Measurements from ENCODE around the gene STK32C. TPM values are rescaled to one million over a fixed set of nuclear protein-coding genes. Genes with fewer than 3 reads are reported as not detected.

STK32C gene
- total RNA-seq, 1 donor from 2014 or later: 13.6 TPM

- Mint-ChIP-seq H3K9me3 (ENCODE audit: unreplicated experiment) (no peaks in the 10 kb centered on the region), H3K27me3 (ENCODE audit: low read depth, unreplicated experiment) (peaks cover 14% of the 10 kb centered on the region), H3K4me1 (ENCODE audit: low read depth, unreplicated experiment) (peaks cover 2% of the 10 kb centered on the region), H3K36me3 (ENCODE audit: low read depth, unreplicated experiment) (peaks cover 2% of the 10 kb centered on the region), H3K4me3 (ENCODE audit: unreplicated experiment) (no peak overlapping the region), H3K27ac (ENCODE audit: unreplicated experiment) (no peak overlapping the region)
- peaks cover under 1% of the 10 kb centered on the region for H3K4me1 ChIP-seq (ENCODE audit: insufficient read depth, low read length)
- no peak overlapping the region for H3K9ac ChIP-seq (ENCODE audit: low read length)
- H3K79me2 ChIP-seq (ENCODE audit: insufficient read depth, low read length): no peaks in the 10 kb centered on the region
- H2AFZ ChIP-seq (ENCODE audit: low read depth, low read length): no peak overlapping the region
- TF ChIP-seq CTCF (IDR thresholded peaks at IDR 0.05; ENCODE audit: insufficient read depth, low read depth, low read length): no peak
- no peak for TF ChIP-seq EZH2 (IDR thresholded peaks at IDR 0.05; ENCODE audit: insufficient read depth, low read length)
- no peaks in the 10 kb centered on the region for H3K27me3 ChIP-seq (ENCODE audit: insufficient read depth, low read length)
- no peaks in the 10 kb centered on the region for H4K20me1 ChIP-seq (ENCODE audit: insufficient read depth, low read length)
- H3K4me2 ChIP-seq (ENCODE audit: low read length): no peak overlapping the region
- no peaks in the 10 kb centered on the region for H3K36me3 ChIP-seq (ENCODE audit: insufficient read depth, low read length)
- no peak overlapping the region for H3K27ac ChIP-seq (ENCODE audit: low read depth, low read length)
- DNase-seq (ENCODE audit: low read depth) (no peak), FAIRE-seq (no peak)
- no peak overlapping the region for H3K4me3 ChIP-seq (ENCODE audit: insufficient read depth, low read depth, low read length)
- H3K9me3 ChIP-seq (ENCODE audit: insufficient read depth, low read depth, low read length): no peaks in the 10 kb centered on the region
These were observed 55.8 kb downstream of the STK32C start for GRCh38 chr10:132251928-132252327.

GRCh38 chr10:132250481-132251475, 57.0 kb downstream of the STK32C start:
- Mint-ChIP-seq H3K9me3 (ENCODE audit: unreplicated experiment) (no peaks in the 10 kb centered on the region), H3K36me3 (ENCODE audit: low read depth, unreplicated experiment) (peaks cover 2% of the 10 kb centered on the region), H3K4me3 (ENCODE audit: unreplicated experiment) (no peak overlapping the region), H3K27me3 (ENCODE audit: low read depth, unreplicated experiment) (peaks cover 16% of the 10 kb centered on the region), H3K4me1 (ENCODE audit: low read depth, unreplicated experiment) (peaks cover 2% of the 10 kb centered on the region), H3K27ac (ENCODE audit: unreplicated experiment) (no peak overlapping the region)
- Histone ChIP-seq H3K79me2 (ENCODE audit: insufficient read depth, low read length) (no peaks in the 10 kb centered on the region), H3K9me3 (ENCODE audit: insufficient read depth, low read depth, low read length) (no peaks in the 10 kb centered on the region), H2AFZ (ENCODE audit: low read depth, low read length) (no peak overlapping the region), H3K27me3 (ENCODE audit: insufficient read depth, low read length) (no peaks in the 10 kb centered on the region), H4K20me1 (ENCODE audit: insufficient read depth, low read length) (no peaks in the 10 kb centered on the region), H3K9ac (ENCODE audit: low read length) (no peak overlapping the region), H3K4me2 (ENCODE audit: low read length) (no peak overlapping the region), H3K4me3 (ENCODE audit: insufficient read depth, low read depth, low read length) (no peak overlapping the region), H3K36me3 (ENCODE audit: insufficient read depth, low read length) (no peaks in the 10 kb centered on the region), H3K27ac (ENCODE audit: low read depth, low read length) (no peak overlapping the region), H3K4me1 (ENCODE audit: insufficient read depth, low read length) (no peaks in the 10 kb centered on the region)
- TF ChIP-seq EZH2 (IDR thresholded peaks at IDR 0.05; ENCODE audit: insufficient read depth, low read length): no peak
- no peak for TF ChIP-seq CTCF (IDR thresholded peaks at IDR 0.05; ENCODE audit: insufficient read depth, low read depth, low read length)
- DNase-seq (ENCODE audit: low read depth) (no peak), FAIRE-seq (no peak)
